GM08714 (cell line): ENCODE data around the gene PTX4.

Source experiments
- H3K4me3 ChIP-seq: fragments of 200-500 bp; sonication (Bioruptor generic); 2 replicates; pipeline ENCODE4 v1.5.1; 2014; ENCODE audit warnings: mild to moderate bottlenecking, low read length, inconsistent platforms
- ZNF274 ChIP-seq: IDR thresholded peaks from 2 replicates; pipeline ENCODE4 v1.6.1; 2012; ENCODE audit warnings: mild to moderate bottlenecking, low read depth, low read length

PTX4 gene

GRCh38 chr16:1488619-1489018 lies at the start of gene PTX4:
Gene PTX4, minus strand, starts transcription at chr16:1488944. Its CDS starts 35 bp downstream, at chr16:1488909.
- no peak for TF ChIP-seq ZNF274
- H3K4me3 ChIP-seq: no peak within 1 kb of the TSS

GRCh38 chr16:1537763-1538289 lies 49.1 kb upstream of the PTX4 start:
- no peak for TF ChIP-seq ZNF274
- no peak overlapping the region for H3K4me3 ChIP-seq

- no peak overlapping the region for H3K4me3 ChIP-seq
- TF ChIP-seq ZNF274: no peak
Observed at GRCh38 chr16:1537138-1537577, 48.4 kb upstream of the PTX4 start.

DNA sequence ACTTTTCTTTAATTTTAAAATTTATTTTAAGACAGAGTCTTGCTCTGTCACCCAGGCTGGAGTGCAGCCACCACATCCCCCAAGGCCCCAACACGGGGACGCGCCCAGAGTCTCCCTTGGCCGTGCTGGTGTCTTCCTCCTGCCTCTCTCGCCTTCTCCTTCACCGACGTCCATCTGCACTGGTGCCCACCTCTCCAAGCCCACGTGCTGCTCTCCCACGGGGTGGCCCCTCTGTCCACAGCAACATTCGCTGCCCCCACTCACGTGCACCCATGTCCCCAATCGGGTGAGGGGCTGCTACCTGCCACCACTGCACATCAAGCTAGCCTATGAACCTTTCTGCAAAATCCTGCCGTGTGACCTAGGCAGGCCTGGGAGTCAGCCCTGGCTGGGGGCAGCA lies 47.9 kb upstream of the PTX4 start:
- H3K4me3 ChIP-seq: no peak overlapping the region
- no peak for TF ChIP-seq ZNF274

DNA sequence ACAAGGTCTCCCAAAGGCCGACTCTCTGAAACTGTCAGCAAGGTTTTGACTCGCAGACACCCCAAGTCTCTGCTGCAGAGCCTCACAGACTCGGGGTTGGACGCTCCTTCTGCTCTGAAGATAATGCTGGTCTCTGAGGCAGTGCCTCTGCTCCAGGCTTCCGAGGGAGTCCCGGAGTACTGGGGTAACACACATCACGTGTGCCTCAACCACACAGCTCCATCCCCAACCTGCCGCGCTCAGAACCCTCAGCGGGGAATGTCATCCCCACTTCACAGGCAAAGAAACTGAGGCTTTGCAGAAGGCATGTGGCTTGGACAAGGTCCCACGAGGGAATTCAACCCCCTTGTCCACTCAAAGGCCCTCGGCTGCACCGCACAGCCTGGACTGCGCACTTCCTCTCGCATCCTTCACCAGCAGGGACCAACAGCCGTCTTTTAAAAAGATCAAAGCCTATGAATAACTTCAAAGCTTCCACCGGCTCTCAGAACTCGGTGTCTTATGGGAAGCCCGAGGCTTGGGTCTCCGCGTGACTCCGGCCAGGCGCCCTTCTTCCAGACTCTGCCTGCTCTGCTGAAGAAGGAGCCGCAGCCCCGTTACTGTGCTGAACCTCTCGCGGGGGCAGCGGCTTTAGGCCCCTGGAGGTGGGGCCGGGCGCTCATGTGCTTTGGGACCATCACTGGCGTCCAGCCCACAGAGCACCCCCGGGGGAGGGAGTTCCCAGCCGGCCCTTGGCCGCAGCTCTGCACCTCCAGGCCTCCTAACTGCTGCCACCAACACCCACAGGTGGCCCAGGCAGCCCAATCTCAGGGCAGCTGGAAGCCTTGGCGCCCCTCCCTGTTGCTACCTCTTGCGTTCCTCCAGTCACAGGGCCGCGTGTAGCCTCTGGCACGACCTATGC lies 46.9 kb upstream of the PTX4 start:
- TF ChIP-seq ZNF274: no peak
- H3K4me3 ChIP-seq: no peak overlapping the region; the same call in 1 of the 2 replicates

- TF ChIP-seq ZNF274: no peak
- H3K4me3 ChIP-seq: peak overlapping the region; percentile 39; the same call in 1 of the 2 replicates
Observed at GRCh38 chr16:1534021-1535020, 45.6 kb upstream of the PTX4 start.

DNA sequence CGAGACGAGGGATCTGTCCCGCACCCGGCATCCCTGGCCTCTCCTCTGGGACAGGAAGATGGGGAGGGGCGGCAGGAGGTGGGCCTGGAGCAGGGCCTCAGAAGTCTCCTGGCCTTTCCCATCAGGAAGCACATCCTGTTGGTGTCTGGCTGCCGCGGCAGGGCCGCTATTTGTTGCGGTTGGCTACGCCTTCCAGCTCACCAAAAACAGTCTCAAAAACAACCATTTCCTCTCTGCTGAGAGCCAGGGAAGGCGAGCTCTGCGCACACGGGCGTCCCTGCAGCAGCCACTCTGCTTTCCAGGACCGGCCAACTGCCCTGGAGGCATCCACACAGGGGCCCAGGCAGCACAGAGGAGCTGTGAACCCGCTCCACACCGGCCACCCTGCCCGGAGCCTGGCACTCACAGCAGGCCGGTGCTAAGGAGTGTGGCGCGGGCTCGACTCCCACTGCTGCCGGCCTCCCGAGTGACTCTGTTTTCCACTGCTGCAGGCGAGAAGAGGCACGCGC lies 44.8 kb upstream of the PTX4 start, which contains the start of gene TMEM204:
TSS of gene TMEM204 (plus strand) at position 224 of the 509 bp plus-strand sequence. CDS start 610 bp downstream, outside the sequence.
- no peak for TF ChIP-seq ZNF274
- peak within 1 kb of the TSS; percentile 39; the same call in 1 of the 2 replicates for H3K4me3 ChIP-seq

GRCh38 chr16:1532771-1533170 lies 44.0 kb upstream of the PTX4 start:
- no peak for TF ChIP-seq ZNF274
- no peak overlapping the region for H3K4me3 ChIP-seq

DNA sequence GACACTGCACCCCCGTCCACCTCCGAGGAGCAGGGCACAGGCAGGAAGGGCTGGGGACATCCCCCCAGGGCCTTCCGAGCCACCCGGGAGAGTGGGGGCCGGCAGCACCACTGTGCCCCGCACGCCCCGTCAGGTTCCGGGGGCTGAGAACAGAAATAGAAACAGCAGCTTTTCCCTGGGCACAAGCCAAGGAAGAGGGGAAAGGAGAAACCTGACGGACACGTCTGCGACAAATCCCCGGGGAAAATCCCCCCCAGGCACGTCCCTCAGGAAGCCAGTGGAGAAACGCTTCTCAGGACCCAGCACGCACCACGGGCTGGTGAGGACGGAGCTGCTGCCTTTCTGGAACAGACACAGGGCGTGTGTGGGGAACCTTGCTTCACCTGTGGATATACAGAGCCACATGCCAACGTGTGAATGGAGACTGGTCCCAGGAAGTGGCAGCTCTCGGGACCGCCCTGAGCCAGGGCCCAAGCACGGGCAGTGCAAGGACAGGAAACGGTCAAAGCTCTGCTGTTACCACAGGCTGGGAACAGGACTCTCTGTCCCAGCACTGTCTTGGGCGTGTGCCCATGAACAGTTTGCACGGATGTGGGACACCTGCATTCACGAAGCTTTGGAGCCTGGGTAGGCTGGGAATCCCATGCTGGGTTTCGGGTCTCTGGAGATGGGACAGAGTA lies 43.5 kb upstream of the PTX4 start:
- TF ChIP-seq ZNF274: no peak
- H3K4me3 ChIP-seq: no peak overlapping the region

- no peak overlapping the region for H3K4me3 ChIP-seq
- TF ChIP-seq ZNF274: no peak
Observed at GRCh38 chr16:1531638-1531910, 42.8 kb upstream of the PTX4 start.

- TF ChIP-seq ZNF274: no peak
- no peak overlapping the region for H3K4me3 ChIP-seq
Observed at GRCh38 chr16:1530883-1531637, 42.3 kb upstream of the PTX4 start.

- TF ChIP-seq ZNF274: no peak
- H3K4me3 ChIP-seq: no peak overlapping the region
Observed at GRCh38 chr16:1530349-1530882, 41.7 kb upstream of the PTX4 start.
